CD4-positive, alpha-beta T cell treated with Interleukin-6 at 100 ng/mL for 8 hours (primary cell): Measurements from ENCODE around the gene GABRB1.
"Not testable (repeated sequence)": the region's sequence is repeated elsewhere in the genome, so short reads cannot be mapped to it uniquely, and the experiment has no call there.

ENCODE experiments used
- DNase-seq: peaks from one replicate; pipeline ENCODE4 v3.0.0-alpha.2; 2020; ENCODE audit warnings: mixed read lengths, low spot score

GABRB1 gene

GRCh38 chr4:47213106-47213505 is 181.7 kb downstream of the GABRB1 start:
- DNase-seq: no peak

- DNase-seq: no peak
Observed at GRCh38 chr4:47213539-47213938, 182.2 kb downstream of the GABRB1 start.

GRCh38 chr4:47213971-47214370 is 182.6 kb downstream of the GABRB1 start:
- no peak for DNase-seq

- no peak for DNase-seq
Observed at GRCh38 chr4:47215759-47216158, 184.4 kb downstream of the GABRB1 start.

- no peak for DNase-seq
Observed at GRCh38 chr4:47217291-47217690, 185.9 kb downstream of the GABRB1 start.

GRCh38 chr4:47217884-47218283 is 186.5 kb downstream of the GABRB1 start:
- no peak for DNase-seq

- no peak for DNase-seq
Observed at GRCh38 chr4:47218631-47219030, 187.3 kb downstream of the GABRB1 start.

- no peak for DNase-seq
Observed at GRCh38 chr4:47219586-47219985, 188.2 kb downstream of the GABRB1 start.

- DNase-seq: no peak
Observed at GRCh38 chr4:47221721-47222120, 190.4 kb downstream of the GABRB1 start.

GRCh38 chr4:47222276-47222675 is 190.9 kb downstream of the GABRB1 start:
- DNase-seq: no peak

GRCh38 chr4:47224361-47224760 is 193.0 kb downstream of the GABRB1 start:
- DNase-seq: no peak

- no peak for DNase-seq
Observed at GRCh38 chr4:47235721-47236120, 204.4 kb downstream of the GABRB1 start.

GRCh38 chr4:47238667-47239066 is 207.3 kb downstream of the GABRB1 start:
- no peak for DNase-seq

GRCh38 chr4:47239649-47240048 is 208.3 kb downstream of the GABRB1 start:
- DNase-seq: no peak

- DNase-seq: no peak
Observed at GRCh38 chr4:47251348-47252135, 220.2 kb downstream of the GABRB1 start.

GRCh38 chr4:47263721-47264120 is 232.4 kb downstream of the GABRB1 start:
- no peak for DNase-seq

GRCh38 chr4:47270201-47270888 is 239.0 kb downstream of the GABRB1 start:
- no peak for DNase-seq

- no peak for DNase-seq
Observed at GRCh38 chr4:47271291-47271690, 239.9 kb downstream of the GABRB1 start.

- no peak for DNase-seq
Observed at GRCh38 chr4:47274901-47275300, 243.5 kb downstream of the GABRB1 start.

- DNase-seq: no peak
Observed at GRCh38 chr4:47275595-47275994, 244.2 kb downstream of the GABRB1 start.

GRCh38 chr4:47278631-47279030 is 247.3 kb downstream of the GABRB1 start:
- DNase-seq: no peak

GRCh38 chr4:47287735-47288134 is 256.4 kb downstream of the GABRB1 start:
- no peak for DNase-seq

- no peak for DNase-seq
Observed at GRCh38 chr4:47289805-47290204, 258.4 kb downstream of the GABRB1 start.

- not testable (repeated sequence) for DNase-seq
Observed at GRCh38 chr4:47290873-47291272, 259.5 kb downstream of the GABRB1 start.
